HG02588 (cell line): ENCODE results near the gene CD300A.
"Not testable (repeated sequence)": the region's sequence is repeated elsewhere in the genome, so short reads cannot be mapped to it uniquely, and the experiment has no call there.

Experiments used
- ATAC-seq: cut with Tn5 transposase; IDR thresholded peaks from one replicate; pipeline ENCODE4 v1.9.1; 2021; ENCODE audit warnings: mild to moderate bottlenecking, moderate library complexity; ENCODE audit not compliant: unreplicated experiment

CD300A gene

GRCh38 chr17:74478420-74479100 is 12.1 kb downstream of the CD300A start:
- no peak for ATAC-seq

DNA sequence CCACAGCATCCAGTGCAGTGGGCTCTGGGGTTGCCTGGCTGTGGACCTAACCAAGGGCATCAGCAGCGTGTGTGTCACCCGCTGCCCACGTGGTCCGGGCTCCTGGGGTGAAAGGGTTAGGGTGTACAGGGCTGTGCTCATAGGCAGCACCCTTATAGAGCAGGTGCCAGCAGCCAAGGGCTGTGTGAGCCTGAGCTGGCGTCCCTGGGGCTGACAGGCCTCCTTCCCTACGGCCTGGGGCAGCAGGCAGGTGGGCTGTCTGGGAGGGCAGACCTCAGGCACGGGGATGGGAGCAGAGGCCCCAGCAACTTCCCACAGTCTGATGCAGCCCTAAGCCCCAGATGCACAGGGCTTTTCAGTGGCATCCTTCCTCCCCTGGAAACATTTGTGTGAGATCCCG is 13.9 kb downstream of the CD300A start:
- ATAC-seq, result no peak

DNA sequence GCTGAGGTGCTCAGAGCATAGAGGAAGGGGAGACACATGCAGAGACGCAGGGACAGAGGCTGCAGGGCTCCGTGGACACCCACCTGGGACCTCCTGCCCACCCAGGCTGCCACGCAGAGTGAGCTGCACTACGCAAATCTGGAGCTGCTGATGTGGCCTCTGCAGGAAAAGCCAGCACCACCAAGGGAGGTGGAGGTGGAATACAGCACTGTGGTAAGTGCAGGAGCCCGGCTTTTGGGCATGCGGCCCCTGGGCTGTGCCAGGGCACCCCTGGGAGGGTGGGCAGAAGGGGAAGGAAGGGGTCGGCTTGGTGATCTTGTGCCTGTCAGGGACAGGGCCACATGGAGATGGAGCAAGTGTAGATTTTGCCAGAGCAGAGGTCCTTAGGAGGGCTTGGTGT is 15.2 kb downstream of the CD300A start:
- no peak for ATAC-seq

DNA sequence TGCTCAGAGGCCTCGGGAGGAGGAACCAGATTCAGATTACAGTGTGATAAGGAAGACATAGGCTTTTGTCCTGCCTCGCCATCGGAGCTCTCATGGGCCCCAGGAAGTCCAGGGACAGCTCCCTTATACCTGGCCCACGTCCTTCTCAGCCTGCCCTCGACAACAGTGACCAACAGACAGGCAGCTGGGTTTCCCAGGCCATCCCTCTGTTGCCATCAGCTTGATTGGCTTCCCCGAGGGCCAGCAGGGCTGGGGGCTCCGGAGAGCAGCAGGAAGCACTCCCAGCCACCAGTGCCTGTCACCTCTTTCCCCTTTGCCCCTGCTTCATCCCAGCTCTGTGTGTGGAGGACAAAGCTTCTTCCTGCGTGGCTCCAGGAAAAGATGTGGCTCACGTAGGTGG is 17.6 kb downstream of the CD300A start:
- no peak for ATAC-seq

DNA sequence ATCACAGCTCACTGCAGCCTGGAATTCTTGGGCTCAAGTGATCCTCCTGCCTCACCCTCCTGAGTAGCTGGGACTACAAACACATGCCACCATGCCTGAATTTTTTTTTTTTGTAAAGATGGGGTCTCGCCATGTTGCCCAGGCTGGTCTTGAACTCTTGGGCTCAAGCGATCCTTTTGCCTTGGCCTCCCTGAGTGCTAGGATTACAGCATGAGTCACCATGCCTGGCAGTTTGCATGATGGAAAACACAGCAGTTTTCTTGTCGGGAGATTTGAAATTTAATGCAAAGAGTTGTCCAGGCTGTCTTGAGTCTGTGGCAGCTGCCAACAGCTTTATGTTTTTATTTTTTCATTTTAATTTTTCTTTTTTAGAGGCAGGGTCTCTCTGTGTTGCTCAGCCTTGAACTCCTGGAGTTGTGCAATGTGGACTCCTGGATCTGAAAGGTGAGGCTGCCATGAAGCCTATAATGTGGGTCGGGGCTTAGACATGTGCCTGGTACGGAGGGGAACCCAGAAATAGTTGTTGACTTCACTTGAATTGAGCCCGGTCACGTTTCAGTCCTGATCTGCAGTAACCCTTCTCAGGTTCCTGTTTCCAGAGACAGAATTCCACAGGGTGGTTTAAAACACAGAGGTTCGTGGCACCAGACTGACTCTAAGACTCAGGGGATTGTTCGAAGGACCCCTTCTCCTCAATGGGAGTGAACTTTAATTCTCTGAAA is 18.7 kb downstream of the CD300A start:
- ATAC-seq, result no peak

GRCh38 chr17:74485841-74486240 is 19.4 kb downstream of the CD300A start:
- ATAC-seq, result no peak

DNA sequence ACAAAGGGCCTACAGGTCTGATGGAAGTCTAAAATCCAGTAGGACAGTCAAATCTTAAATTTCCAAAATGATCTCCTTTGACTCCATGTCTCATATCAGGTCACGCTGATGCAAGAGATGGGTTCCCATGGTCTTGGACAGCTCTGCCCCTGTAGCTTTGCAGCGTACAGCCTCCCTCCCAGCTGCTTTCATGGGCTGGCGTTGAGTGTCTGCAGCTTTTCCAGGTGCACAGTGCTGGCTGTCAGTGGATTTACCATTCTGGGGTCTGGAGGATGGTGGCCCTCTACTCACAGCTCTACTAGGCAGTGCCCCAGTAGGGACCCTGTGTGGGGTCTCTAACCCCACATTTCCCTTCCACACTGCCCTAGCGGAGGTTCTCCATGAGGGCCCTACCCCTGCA is 21.8 kb downstream of the CD300A start:
- not testable (repeated sequence) for ATAC-seq

GRCh38 chr17:74490716-74491115 is 24.3 kb downstream of the CD300A start:
- no peak for ATAC-seq

DNA sequence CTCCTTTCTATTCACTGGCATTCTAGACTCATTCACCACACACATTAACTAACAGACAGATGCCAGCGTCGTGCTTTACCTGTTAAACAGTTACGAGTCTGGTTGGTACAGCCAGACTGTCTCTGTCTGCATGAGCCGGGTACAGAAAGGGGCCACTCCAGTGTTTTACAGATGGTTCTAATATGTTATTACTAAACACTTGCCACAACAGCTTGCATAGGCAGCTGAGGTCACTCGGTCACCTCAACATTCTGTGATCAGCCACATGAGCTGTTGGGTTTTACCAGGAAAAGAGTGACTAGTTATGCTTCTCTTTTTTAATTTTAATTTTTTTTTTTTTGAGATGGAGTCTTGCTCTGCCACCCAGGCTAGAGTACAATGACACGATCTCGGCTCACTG is 25.2 kb downstream of the CD300A start:
- ATAC-seq, result no peak

DNA sequence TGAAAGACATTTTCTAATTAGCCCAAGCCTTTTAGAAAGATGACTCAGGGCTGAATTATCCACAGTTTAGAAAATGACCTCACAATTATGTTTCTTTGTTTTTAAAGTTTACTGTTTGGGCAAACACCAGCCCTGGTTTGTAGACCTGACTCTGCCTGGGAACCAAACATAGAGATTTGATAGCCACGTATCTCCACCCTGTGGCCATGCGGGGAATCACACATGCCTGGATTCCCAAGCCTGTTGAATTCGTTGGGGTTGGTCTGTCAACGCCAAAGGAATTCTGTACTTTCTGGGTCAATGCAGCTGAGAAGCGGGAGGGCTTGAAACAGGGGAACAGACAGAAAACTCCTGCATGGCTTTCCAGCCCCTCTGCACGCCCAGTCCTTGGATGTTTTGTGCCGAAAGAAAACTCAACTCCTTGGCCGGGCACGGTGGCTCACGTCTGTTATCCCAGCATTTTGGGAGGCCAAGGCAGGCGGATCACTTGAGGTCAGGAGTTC is 26.9 kb downstream of the CD300A start:
- ATAC-seq, result no peak

GRCh38 chr17:74497471-74497870 is 31.0 kb downstream of the CD300A start:
- no peak for ATAC-seq

DNA sequence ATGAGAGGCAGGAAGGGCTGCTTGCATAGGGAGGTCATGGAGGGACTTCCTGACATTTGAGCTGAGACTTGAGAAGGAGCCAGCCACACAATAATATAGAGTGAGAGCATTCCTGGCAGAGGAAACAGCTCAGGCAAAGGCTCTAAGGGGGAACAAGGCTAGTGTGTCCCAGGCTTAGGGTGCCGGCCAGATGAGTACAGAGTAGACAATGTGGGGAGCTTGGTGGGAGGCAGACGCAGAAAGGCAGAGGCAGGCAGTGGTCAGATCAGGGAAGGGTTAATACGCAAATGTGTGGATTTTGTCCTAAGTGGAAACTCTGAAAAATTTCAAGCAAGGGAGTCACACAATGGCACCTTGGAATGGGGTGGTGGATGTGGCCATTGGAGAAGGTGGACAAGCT is 33.6 kb downstream of the CD300A start:
- ATAC-seq, result no peak

GRCh38 chr17:74502861-74503260 is 36.4 kb downstream of the CD300A start:
- no peak for ATAC-seq

DNA sequence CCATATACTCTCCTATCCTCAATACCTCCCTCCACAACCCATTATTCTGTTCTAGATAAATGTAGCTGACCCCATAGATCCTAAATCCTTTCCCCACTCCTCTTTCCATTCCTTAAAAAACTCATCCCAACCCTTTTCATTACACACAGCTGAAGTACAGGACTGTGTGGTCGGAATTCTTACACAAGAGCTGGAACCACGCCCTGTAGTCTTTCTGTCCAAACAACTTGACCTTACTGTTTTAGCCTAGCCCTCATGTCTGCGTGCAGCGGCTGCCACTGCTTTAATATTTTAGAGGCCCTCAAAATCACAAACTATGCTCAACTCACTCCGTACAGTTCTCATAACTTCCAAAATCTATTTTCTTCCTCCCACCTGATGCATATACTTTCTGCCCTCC is 37.5 kb downstream of the CD300A start:
- ATAC-seq, result not testable (repeated sequence)

- no peak for ATAC-seq
Observed at GRCh38 chr17:74508156-74508555, 41.7 kb downstream of the CD300A start.

DNA sequence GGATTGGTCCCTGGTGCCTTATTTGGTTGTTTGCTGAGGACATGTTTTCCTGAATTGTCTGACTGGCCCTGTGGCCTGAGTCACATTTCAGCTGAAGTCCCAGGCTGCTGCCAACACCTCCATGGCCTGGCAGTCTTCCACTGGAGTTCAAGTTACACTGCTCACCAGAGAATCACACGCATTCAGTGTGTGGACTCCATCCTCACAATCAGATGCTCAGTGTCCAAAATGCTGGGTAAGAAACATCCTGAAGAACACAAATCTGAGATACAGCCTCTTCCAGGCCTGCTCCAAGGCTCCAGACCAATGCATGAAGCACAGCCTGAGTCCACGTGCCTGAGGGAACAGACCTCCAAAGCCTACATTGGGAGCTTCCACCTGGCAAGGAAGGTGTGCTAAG is 45.6 kb downstream of the CD300A start:
- ATAC-seq, result no peak

DNA sequence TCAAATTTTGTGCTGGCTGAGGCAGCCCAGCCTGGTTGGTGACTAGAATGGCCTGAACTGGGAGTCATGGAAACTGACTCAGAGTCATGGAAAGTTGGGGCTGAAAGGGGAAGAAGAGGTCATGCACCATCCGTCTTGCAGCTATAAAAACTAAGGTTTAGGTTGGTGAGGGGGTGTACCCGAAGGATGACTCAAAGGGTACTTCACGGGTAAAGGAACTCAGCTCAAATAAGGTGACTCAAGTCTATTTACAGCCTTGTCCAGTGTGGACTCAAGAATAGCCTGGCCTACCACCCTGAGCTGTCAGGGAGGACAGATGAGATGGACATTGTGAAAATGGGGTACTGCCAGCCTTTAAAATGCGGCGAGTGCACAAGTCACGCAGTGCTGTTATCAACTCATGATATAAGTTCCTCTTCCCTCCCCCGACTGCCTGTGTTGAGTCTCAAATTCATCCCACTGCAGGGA is 46.2 kb downstream of the CD300A start:
- no peak for ATAC-seq

GRCh38 chr17:74513987-74514631 is 47.7 kb downstream of the CD300A start:
- ATAC-seq, result no peak

GRCh38 chr17:74514632-74515334 is 48.3 kb downstream of the CD300A start:
- ATAC-seq, result no peak

DNA sequence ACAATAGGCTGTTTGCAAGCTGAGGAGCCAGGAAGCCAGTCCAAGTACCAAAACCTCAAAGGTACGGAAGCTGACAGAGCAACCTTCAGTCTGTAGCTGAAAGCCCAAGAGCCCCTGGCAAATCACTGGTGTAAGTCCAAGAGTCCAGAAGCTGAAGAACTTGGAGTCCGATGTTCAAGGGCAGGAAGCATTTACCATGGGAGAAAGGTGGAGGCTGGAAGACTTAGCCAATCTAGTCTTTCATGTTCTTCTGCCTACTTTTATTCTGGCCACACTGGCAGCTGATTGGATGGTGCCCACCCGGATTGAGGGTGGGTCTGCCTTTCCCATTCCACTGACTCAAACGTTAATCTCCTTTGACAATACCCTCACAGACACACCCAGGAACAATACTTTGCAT is 49.5 kb downstream of the CD300A start:
- no peak for ATAC-seq
